GM21423 (cell line): ENCODE measurements around the gene LSS.

Experiments used
- ATAC-seq: cut with Tn5 transposase; IDR thresholded peaks from one replicate; pipeline ENCODE4 v1.9.1; 2021; ENCODE audit warnings: mild to moderate bottlenecking, moderate library complexity; ENCODE audit not compliant: unreplicated experiment

The LSS gene

DNA sequence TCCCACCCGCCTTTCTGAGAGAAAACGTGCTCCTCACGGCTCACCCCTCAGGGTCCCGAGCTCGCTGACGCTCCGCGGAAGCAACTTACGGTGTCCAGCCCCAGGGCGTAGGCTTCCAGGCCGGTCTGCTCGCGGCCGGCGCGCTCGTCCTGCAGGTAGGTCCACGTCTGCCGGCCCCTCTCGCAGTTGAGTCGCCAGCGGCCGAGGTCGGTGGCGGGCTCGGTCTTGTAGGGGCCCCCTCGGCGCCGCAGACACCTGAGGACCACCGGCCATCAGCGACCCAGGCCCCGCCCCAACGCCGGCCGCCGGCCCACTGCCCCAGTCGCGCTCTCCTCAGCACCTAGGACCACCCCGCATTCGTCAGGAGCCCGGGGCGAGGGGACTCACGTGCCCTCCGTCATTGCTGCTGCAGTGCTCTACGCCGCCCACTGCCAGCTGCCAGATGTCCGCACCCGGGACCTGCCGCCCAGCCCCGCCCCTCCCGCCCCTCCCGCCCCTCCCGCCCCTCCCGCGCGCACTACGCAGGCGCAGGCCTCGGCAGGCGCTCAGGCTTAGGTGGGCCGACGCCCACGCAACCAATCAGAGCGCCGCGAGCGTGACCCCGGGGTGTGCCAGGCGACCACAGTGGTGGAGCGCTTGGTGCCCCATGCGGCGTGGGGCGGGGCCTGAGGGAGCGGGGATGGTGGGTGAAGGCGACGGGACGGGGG, at the start of gene LSS:
Gene LSS (minus strand): TSS at position 430 of the 707 bp plus-strand sequence. CDS start 29 bp downstream, at position 401.
- peak; percentile 86 for ATAC-seq

DNA sequence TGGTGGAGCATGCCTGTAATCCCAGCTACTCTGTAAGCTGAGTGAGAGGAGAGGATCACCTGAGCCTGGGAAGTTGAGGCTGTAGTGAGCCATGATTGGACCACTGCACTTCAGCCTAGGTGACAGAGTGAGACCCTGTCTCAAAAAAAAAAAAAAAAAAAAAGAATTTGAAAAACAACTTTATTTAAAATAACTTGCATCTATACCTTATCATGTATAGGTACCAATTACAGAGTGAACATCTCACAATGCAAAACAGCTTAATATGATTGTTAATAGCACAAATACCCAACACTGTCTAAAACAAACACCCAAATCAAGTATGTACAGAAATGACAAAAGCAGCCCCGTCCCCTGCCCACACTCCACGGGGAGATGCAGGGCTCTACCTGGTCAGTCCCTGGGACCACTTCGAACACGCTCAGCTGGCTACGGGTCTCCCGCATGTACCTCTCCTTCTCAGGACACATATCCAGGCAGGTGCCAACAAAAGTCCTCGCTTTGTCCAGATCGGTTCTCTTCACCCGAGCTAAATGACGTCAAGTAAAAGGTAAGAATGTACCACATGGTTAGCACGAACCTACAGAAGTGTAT, 46.3 kb upstream of the LSS start:
- no peak for ATAC-seq

DNA sequence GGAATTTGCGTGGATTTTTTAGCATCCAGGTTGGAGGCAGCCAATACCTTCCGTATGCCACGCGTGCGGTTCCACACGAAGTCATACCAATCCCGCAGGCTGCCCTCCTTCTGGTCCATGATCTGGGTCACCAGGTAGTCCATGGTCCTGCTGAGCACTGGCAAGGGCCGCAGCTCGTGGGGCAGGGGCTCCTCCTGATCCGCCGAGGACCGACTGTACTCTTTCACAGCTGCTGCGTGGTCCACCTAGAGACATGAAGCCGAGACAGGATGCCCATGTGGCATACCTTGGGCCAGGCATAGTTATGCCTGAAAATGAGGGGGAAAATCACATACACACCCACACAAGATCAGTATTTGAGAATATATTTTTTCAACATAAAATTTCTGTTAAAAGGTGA, 44.8 kb upstream of the LSS start:
- ATAC-seq = no peak

DNA sequence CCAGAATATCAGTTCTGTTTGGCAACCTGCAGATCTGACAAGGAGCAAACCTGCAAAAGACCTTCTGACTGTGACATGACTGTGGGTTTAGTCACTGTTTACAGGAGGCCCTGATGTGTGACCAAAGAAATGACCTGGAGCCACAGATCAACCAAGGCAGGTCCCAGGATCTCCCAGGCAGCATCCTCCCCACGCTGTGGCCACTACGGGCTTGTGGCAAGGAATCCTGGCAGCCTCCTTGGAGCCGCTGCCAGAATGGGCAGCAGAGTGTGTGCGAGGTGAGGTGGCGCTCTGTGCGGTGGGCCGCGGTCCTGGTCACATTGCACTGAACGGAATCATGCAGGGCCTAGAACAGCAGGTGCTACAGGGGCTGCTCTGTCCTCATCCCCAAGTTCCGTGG, 40.9 kb upstream of the LSS start:
- ATAC-seq = no peak

DNA sequence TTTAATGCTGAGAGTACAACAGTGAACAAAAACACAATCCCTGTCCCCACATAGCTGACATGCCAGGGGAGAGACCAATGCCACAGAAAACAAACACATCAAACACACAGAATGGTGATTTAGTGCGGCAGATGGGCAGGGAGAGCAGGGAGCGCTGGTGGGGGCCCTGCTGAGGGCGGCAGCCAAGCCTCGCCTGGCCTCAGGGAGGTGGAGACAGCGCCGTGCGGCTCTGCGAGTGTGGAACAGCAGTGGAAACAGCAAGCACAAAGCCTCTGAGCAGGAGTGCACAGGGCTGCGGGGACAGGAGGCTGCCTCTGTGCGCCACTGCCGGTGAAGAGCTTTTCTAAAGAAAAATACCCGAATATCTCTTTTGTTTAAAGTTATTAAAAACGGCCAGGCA, 39.8 kb upstream of the LSS start:
- ATAC-seq = no peak

DNA sequence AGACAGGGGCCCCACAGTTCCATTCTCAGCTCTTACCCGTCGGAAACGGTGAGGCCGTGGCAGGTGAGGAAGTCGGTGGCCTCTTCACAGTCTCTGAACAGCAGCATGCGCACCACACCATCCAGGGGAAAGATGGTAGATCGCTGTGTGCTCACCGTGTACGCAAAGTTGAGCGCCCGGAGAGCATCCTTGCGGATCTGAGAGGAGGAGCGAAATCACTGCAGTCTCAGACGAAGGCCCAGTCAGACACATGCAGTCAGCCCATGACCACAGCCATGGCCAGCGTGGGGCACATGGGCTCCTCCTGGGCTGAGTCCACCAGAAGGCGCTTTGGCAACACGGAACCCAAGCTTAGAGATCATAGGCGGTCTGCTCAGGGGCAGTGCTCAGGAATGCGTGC, 38.4 kb upstream of the LSS start:
- no peak for ATAC-seq

DNA sequence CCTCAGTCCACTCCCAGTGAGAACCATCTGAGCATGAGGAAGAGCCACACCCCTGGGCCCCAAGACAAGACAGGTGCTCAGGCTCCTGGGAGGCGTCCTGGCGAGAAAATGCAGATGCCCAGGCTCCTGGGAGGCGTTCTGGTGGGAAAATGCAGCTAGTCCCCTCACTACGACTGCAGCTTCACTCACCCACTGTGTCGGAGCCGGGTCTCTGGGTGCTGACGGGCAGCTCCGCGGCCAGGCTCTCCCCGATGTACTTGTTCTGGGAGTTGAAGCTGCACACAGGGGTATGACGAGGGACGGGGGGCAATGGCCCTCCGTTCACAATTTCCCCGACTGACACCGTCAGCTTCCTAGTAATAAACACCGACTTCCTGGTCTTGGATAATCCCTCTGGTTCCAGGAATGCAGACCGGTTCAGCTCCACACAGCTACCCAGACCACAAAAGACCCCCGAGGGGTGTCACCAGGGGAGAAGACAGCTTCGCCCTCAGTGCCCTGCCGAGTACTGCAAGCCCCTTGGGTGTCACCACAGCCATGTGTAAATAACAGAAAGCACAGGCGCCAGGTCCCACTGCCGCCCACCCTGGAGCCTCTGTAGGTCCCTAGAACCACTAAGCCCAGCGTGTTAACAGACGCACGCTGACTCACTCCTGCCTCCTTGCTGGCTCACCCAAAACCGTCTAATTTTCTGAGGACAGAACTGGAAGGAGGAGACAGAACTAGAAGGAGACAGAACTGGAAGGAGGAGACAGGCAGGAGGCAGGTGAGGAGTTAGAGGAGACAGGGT, 37.4 kb upstream of the LSS start:
- no peak for ATAC-seq

DNA sequence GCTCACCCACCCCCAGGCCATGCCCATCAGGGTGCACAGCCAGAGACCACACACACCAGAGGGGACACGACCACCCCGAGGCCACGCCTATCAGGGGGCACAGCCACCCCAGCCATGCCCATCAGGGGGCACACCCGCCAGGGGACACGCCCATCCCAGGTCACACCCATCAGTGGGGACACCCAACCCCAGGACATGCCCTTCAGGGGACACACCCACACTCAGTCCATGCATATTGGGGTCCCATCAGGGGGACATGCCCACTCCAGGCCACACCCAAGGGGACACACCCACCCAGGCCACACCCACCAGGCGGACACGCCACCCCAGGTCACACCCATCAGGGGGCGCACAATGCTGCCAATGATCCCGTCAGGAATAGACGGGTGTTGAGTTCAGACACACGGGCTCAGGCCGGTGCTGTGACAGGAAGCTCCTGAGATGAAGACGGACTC, 36.1 kb upstream of the LSS start:
- ATAC-seq = no peak

DNA sequence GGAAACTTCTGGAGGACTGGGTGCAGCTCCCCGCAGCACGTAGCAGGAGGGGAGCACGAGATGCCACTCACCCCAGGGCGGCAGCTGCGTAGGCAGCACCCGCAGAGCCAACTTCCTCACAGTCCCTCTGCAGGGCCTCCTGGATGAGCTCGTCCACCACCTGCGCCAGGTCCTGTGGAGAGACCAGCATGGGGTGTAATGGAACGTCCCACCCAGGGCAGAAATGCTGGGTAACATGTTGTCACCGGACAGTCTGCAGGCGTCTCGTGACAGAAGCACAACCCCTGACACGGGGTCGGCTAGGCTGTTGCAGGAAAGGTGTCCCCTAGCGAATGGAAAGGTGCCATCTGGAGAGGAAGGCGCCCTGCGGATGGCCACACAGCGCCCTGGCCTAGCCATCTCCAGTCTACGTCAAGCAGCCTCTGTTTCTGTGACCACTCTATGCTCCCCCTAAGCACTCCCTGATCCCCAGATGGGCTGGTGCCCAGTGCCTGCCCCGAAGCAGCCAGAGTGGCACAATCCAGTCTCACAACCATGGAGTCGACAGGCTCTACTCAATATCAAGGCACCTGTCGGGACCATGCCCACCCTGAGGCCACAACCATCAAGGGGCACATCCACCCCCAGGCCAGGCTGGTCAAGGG, 35.6 kb upstream of the LSS start:
- ATAC-seq = no peak

DNA sequence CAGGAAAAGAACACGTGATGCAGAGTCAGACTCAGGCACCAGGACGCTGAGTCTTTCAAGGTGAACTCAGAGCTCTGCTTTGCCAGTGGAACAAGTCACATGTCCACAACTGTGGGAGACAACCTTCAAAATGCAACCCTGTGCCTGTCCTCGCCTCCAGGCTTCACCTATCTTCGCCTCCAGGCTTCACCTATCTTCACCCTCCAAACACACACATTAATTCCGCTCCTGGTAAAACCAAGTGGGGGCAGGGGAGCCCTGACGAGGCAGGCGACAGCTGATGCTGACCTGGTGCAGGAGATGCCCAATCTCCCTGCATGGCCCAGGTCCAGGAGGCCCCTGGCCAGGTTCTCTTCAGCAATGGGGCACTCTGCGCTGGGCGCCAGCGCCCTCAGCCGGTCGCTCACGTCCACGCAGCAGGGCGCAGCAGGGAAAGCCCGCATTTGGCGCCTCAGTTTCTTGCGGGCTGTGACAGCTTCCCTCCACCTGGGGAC, 28.0 kb upstream of the LSS start:
- no peak for ATAC-seq

DNA sequence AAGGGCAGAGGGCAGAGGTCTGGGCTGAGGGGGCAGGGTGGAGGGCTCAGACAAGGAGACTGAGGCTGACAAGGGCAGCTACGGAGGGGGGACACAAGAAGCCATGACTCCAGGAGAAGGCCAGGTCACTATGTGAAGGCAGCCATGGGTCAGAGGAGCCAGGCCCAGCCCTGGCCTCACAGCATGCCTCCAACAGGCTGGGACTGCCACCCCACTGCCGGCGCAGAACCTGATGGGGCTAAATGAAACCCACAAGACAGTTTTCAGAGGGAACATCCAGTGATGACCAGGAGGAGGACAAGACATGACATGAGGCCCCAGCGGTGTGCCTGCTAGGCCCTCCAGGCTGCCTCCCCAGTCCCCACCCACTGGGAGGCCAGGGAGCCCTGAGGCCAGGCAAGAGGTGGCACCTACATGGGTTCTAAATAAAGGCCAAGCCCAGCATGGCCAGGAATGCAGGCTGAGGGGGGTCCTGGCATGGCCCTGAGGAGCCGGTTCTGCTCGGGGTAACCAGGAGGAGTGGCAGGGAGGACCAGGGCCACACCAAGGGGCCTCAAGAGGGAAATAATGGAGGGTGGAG, 27.3 kb upstream of the LSS start:
- ATAC-seq = no peak

DNA sequence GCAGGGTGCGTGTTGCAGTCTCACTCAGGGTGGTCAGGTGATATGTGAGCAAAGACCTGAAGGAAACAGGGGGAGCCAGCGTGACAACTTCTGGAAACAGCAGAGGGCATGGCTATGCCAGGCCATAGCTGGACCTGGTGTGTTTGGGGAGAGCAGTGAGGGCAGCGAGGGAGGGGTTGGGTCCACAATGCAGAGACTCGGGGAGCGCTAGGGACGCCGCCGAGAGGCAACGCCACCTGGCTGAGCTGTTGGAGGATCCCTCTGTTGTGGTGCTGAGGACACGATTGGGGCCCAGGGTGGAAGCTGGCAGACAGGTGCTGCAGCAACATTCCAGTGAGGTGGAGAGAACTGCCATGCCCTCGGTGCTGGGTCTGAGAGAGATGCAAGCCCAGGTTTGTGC, 26.6 kb upstream of the LSS start:
- no peak for ATAC-seq

DNA sequence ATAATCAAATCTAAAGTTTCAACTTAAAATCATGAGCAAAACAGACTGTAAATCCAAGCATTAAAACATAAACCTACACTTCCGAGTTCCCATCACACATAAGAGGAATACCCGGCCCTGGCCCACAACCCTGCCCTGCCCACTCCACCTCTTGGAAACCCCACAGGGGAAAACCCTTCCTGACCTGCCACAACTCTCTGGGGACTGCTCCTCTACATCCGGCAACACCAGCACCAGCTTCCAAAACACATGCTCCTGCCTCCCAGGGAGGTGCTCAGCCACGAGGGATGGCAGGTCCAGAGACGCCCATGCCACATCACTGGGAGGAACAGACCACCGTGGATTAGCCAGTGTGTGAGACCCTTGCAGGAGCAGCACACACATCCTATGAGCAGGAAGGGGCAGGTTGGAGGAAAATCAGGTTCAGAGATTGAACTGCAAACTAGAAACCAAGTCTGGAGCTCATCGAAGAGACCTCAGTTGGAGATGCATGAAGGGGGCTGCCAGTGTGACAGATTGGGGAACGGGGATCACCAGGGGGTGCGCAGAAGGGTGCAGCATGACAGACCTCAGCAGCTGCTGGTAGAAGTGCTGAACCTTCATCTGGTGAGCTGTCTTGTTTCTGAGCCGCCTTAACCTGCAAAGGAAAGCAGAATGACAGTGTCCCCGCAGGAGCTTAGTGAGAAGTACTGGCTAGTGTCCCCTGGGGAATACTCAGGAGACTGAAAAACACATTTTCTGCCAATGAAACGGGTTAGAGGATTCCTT, 25.8 kb upstream of the LSS start:
- peak; percentile 57 for ATAC-seq

DNA sequence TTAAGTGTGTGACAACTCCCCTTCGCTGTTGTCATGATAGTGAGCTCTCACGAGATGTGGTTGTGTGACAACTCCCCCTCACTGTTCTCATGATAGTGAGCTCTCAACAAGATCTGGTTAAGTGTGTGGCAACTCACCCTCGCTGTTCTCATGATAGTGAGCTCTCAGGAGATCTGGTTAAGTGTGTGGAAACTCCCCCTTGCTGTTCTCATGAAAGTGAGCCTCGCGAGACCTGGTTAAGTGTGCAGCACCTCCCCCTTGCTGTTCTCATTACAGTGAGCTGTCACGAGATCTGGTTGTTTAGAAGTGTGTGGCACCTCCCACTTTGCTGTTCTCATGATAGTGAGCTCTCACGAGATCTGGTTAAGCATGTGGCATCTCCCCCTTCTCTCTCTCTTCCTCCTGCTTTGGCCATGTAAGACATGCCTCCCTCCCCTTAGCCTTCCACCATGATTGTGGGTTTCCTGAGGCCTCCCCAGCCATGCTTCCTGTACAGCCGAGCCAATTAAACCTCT, 25.1 kb upstream of the LSS start:
- ATAC-seq = peak; percentile 72

DNA sequence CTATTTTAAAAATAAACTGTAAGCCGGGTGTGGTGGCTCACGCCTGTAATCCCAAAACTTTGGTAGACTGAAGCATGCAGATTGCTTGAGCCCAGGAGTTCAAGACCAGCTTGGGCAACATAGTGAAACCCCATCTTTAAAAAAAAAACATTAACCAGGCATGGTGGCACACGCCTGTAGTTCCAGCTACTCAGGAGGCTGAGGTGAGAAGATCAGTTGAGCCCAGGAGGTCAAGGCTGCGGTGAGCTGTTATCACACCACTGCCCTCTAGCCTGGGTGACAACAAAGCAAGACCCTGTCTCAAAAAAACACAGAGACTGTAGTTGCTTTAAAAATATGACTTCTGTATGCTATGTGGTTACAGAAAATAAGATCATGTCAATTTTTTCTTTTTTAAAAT, 24.3 kb upstream of the LSS start:
- no peak for ATAC-seq

DNA sequence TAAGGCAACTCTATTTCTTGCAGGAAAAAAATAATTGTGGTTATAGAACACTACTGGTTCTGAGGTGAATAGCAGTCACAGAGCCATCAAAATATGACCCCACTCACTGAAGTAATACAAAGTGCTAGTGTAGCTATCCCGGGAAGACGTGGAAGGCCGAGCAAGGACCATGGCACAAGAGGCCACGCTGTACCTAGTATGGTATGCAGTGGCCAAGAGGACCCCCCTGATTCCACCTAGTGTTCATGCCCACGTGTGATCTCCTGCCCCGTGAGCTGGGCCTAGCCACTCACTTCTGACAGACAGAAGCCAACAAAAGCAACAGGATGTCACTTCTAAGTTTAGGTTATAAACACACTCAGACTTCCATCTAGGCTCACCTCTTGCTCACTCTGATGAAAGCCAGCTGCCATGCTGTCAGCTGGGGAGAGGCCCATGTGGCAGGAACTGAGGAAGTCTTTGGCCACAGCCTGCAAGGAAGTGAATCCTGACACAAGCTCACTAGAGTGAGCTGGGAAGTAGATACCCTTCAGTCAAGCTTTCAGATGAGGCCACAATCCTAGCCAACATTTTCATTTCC, 21.7 kb upstream of the LSS start:
- ATAC-seq = no peak

DNA sequence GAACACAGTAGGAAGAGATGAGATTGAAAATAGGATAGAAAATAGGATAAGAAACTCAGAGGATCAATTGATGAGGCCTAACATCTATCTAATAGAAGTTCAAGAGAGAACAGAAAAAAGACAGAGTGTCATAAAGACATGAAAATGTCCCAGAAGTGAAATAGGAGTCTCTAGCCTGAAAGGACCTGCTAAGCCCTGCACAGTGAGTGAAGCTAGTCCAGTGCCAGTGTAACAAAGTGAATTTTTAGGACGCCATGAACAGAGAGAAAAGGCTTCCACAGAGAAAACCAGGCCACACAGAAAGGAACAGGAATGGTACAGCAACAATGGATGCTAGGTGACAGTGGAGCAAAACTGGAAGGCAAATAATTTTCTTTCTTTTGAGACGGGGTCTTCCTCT, 20.3 kb upstream of the LSS start:
- ATAC-seq = no peak

DNA sequence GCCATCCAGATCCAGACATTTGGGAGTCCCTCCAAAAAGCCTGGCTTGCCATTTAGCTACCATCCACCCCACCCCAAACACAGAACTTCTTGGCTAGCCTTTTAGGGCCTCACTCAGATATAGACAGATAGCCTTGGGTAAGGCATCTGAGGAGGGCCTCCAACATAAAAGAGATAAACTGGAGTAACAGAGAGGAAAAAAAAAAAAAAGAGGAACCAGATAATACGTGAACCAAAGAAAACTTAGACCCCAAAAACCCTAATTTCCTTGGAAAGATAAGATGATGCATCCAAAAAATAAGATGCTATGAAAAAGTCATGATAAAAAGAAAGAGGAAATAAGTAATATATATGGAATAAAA, 19.8 kb upstream of the LSS start:
- ATAC-seq = no peak

DNA sequence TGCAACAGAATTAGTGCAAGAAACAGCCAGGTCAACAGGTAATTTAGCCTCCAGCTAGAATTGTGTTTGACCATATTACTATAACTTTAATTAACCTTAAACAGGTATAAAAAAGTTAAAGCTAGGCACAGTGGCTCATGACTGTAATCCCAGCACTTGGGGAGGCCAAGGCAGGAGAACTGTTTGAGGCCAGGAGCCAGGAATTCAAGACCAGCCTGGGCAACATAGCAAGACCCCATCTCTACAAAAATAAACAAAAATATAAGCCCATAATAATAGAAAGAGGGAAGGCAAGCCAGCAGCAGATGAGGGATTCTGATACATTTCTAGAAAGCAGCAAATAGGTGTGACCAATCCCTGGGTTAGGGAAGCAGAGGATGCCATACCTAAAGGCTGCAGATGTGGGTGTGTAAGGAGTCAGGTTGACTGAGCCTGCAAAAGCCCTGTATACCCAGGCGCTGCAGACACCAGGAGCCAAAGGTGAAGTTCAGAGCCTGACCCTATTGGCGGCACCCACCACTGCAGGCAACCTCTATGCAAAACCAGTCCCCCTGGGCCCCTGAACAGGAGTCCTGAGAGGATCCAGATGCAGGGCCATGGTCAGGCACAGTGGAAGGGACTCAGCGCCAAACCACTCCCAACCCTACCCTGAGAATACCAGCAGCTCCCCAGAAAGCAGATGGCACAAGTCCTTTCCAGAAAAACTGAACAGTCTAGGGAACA, 19.3 kb upstream of the LSS start:
- ATAC-seq = no peak
